IgD-negative memory B cell (primary cell): Measurements from ENCODE around the gene ETV6. TPM values are rescaled to one million over a fixed set of nuclear protein-coding genes. Genes with fewer than 3 reads are reported as not detected.

ENCODE experiments used
- H3K27ac Mint-ChIP-seq, 3 donors: one replicate each; pipeline ENCODE4 v1.8.0; 2020 to 2022; ENCODE audit warnings: mild to moderate bottlenecking in 3 of 3, mixed read lengths in 3 of 3, moderate library complexity in 1 of 3
- H3K27me3 Mint-ChIP-seq: one replicate; pipeline ENCODE4 v1.8.0; 2021; ENCODE audit warnings: mixed read lengths
- H3K36me3 Mint-ChIP-seq: one replicate; pipeline ENCODE4 v1.8.0; 2020; ENCODE audit warnings: mild to moderate bottlenecking, mixed read lengths
- H3K4me1 Mint-ChIP-seq, 3 donors: one replicate each; pipeline ENCODE4 v1.8.0; 2020 to 2022; ENCODE audit warnings: mixed read lengths in 3 of 3, mild to moderate bottlenecking in 1 of 3
- H3K4me3 Mint-ChIP-seq, 4 donors: one replicate each; pipeline ENCODE4 v1.8.0; 2020 to 2022; ENCODE audit warnings: mild to moderate bottlenecking in 4 of 4, mixed read lengths in 4 of 4, moderate library complexity in 3 of 4
- H3K9me3 Mint-ChIP-seq, 3 donors: one replicate each; pipeline ENCODE4 v1.8.0; 2020 to 2021; ENCODE audit warnings: mixed read lengths in 3 of 3, mild to moderate bottlenecking in 1 of 3
- polyA plus RNA-seq: library from polyadenylated mRNA; unstranded; fragments of 300-500 nt; fragmentation: Illumina TruSeq; gene quantifications from one replicate; pipeline ENCODE4 v1.2.3, GENCODE V29; 2021

ETV6 gene
- polyA plus RNA-seq, 1 donor from 2014 or later: 9.8 TPM

DNA sequence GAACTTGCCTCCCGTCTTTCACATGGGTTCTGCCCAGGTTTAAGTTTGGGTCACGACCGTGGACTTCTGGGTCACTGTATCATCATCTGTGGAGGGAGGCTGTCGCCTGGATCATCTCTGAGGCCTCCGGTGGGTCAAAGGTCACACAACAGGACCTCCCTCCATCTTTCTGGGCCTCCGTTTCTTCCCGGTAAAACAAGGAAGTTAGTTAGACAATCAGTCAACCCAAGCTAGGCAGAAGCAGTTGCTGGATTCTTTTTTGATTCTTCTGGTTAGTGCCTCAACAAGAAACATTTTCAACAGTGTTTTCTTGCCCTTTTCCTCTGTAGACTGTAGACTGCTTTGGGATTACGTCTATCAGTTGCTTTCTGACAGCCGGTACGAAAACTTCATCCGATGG lies 234.6 kb downstream of the ETV6 start:
- Mint-ChIP-seq H3K9me3 (no peaks in the 10 kb centered on the region), H3K27ac (no peak overlapping the region), H3K36me3 (peaks cover 21% of the 10 kb centered on the region), H3K27me3 (no peaks in the 10 kb centered on the region), H3K4me3 (no peak overlapping the region), H3K4me1 (peaks cover 5 to 36% (median 15%) of the 10 kb centered on the region in 3 donors)

DNA sequence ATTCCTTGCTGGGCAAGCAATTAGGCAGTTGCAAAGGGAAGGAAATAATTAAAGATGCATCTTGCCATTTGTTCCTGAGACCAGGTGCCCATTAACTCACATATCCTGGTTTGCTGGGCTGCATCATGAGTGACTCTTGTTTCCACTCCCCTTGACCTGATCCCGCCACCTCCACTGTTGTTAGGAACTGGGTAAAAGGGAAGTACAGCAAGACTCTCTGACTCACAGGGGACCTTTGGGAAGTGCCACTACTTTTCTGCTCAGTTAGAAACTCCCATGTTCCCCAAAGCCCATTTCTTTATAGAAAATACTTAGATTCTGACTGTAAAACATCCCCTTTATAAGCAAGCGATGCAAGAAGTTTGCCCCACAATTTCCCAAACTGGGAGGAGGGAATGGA lies 235.2 kb downstream of the ETV6 start:
- Mint-ChIP-seq H3K27ac (no peak overlapping the region), H3K36me3 (peaks cover 24% of the 10 kb centered on the region), H3K4me3 (no peak overlapping the region), H3K27me3 (no peaks in the 10 kb centered on the region), H3K9me3 (no peaks in the 10 kb centered on the region), H3K4me1 (peaks cover 10 to 40% (median 19%) of the 10 kb centered on the region in 3 donors)

DNA sequence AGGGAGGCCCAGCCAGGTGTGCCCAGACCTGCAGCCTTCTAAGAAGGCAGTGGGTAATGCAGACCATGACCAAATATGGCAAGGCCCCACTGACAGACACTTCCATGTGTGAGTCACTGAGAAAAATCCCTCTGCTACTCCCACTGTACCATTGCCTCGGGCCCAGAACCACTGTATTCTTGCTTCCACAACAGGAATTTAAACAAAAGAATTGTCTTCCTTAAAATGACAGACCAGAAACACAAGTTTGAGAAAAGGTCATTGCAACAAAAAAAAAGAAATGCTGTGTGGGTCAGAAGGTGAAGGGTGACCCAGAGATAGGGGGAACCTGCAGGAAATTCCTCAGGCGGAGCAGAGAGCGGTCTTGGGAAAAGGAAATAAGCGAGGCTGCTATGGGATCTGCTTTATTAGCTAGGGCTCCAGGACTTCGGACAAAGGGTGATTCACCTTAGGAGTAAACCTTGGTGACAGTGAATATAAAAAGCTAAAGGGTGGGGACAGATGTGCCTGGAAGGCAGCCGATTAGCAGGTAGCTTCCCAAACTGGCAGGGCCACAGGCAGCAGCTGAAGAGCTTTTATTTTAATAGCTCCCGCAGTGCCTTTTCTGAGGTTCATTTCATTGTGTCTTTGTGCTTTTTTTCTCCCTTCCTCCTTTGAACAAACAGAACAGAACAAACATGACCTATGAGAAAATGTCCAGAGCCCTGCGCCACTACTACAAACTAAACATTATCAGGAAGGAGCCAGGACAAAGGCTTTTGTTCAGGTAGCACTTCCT lies 236.0 kb downstream of the ETV6 start:
- Mint-ChIP-seq H3K9me3 (no peaks in the 10 kb centered on the region), H3K36me3 (peaks cover 23% of the 10 kb centered on the region)

DNA sequence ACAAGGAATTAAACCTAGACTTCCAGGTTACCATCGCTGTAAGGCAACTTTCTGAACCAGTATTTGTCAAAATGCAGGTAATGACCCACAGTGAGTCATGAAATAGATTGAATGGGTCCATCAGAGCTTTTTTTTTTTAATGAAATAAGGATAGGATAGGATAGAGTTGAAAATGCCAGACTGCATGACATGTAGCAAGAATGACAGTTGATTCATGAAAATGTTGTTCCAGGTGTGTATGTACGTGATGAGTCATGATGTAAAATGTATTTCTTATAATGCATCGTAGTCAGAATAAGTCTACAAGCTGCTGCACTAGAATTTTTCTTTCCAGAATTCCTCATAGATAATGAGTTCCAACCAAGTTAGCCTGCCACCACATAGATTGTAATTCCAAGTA lies 236.9 kb downstream of the ETV6 start:
- H3K27ac Mint-ChIP-seq: peak overlapping the region in 1 of 3 donors; percentile 0
- peaks cover 13 to 40% (median 26%) of the 10 kb centered on the region in 3 donors for H3K4me1 Mint-ChIP-seq
- H3K36me3 Mint-ChIP-seq: peaks cover 25% of the 10 kb centered on the region
- H3K4me3 Mint-ChIP-seq: no peak overlapping the region
- no peaks in the 10 kb centered on the region for H3K9me3 Mint-ChIP-seq
- H3K27me3 Mint-ChIP-seq: no peaks in the 10 kb centered on the region

More for the DNA sequence above, 236.0 kb downstream of the ETV6 start:
- Mint-ChIP-seq H3K4me1 (peaks cover 11 to 36% (median 21%) of the 10 kb centered on the region in 3 donors), H3K27me3 (no peaks in the 10 kb centered on the region), H3K4me3 (no peak overlapping the region), H3K27ac (no peak overlapping the region)

DNA sequence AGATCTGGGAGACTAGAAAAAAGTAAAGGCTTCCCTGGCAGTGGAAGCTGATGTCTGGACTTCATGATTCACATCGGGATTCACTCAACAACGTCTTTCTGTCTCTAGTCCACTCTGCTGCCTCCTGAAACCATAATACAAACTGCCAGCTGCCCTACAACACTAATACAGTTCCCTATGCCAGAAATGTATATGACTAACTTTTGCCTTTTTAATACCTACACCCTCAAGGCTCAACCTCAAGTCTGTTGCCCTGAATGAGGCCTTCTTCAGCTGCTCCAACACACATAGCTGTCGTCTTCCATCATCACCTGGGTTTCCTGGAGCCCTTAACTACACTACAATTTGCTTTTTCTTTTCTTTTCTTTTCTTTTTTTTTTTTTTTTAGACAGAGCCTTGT lies 238.6 kb downstream of the ETV6 start:
- Mint-ChIP-seq H3K4me1 (peaks cover 14 to 23% (median 16%) of the 10 kb centered on the region in 3 donors), H3K36me3 (peaks cover 29% of the 10 kb centered on the region), H3K27ac (peak overlapping the region in 2 of 3 donors; percentile 16 to 31), H3K27me3 (no peaks in the 10 kb centered on the region), H3K9me3 (no peaks in the 10 kb centered on the region), H3K4me3 (no peak overlapping the region)

DNA sequence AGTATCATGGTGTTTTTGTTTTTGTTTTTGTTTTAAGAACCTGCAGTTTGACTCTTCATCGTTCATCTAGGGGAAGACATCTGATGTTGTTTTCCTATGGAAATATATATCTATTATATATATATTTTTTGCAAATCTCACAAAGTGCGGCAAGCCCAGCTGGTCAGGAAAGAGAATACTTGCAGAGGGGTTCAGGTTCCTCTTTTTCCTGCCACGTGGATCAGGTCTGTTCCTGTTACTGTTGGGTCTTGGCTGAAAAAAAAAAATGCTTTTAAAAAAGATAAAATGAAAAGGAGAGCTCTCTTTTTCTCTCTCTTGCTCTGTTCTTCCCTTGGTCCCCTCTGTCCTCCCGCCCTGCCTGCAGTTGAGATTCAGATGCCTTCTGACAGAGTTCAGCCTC lies 241.9 kb downstream of the ETV6 start:
- Mint-ChIP-seq H3K36me3 (peaks cover 16% of the 10 kb centered on the region), H3K27ac (peak overlapping the region in 1 of 3 donors; percentile 93), H3K9me3 (no peaks in the 10 kb centered on the region), H3K4me1 (peaks cover 17 to 18% (median 18%) of the 10 kb centered on the region in 3 donors), H3K27me3 (no peaks in the 10 kb centered on the region), H3K4me3 (peak overlapping the region in 1 of 4 donors; percentile 67)

DNA sequence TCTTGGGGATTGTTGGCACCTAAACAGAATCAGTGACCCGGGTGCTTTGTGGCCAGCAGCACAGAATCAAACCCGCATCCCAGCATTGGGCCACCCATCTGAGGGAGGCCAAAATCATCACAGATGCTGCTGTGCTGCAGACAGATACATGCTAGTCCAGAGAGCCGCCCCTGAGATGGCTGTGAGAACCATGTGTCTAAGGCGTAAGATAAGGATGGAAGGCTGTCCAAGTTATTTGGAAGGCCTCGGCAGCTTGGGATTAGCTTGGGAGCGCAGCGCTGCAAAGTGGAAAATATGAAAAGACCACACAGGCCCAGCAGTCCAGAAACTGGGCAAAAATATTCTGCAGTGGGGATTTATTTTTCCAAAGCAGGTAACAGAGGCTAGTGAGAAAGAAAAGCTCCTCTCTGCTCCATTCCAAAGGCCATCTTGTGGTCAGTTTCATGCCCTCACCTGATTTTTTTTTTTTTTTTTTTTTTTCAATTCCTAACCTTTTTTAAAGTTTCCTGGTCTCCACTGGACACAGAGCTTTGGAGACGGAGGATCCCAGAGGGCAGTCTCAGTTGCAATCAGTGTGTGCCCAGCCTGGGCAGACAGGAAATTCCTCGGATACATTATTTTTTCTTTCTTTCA lies 242.4 kb downstream of the ETV6 start:
- Mint-ChIP-seq H3K4me1 (peaks cover 17 to 18% (median 18%) of the 10 kb centered on the region in 3 donors), H3K9me3 (no peaks in the 10 kb centered on the region), H3K4me3 (peak overlapping the region in 1 of 4 donors; percentile 67), H3K27ac (peak overlapping the region in 2 of 3 donors; percentile 16 to 93), H3K36me3 (peaks cover 16% of the 10 kb centered on the region), H3K27me3 (no peaks in the 10 kb centered on the region)

DNA sequence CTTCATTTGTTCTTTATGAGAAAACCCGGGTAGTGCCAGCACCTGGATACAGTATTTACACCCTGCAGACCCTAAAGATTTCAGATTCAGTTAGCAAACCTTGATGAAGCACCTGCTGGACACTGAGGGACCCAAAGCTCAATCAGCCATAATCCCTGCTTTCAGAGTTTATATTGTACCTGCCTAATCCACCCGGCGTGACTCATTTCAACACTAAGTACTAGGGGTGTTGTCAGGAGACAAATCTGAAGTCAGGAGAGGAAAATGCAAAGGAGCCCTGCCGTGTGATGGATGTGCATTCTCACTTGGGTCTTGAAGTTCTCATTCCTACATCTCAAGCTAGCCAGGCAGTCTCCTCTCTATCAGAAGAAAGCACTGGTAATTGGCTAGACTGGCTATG lies 244.5 kb downstream of the ETV6 start:
- no peak overlapping the region for H3K27ac Mint-ChIP-seq
- H3K36me3 Mint-ChIP-seq: peaks cover 16% of the 10 kb centered on the region
- no peak overlapping the region for H3K4me3 Mint-ChIP-seq
- H3K9me3 Mint-ChIP-seq: no peaks in the 10 kb centered on the region
- H3K4me1 Mint-ChIP-seq: peaks cover 16 to 19% (median 17%) of the 10 kb centered on the region in 3 donors
- no peaks in the 10 kb centered on the region for H3K27me3 Mint-ChIP-seq

DNA sequence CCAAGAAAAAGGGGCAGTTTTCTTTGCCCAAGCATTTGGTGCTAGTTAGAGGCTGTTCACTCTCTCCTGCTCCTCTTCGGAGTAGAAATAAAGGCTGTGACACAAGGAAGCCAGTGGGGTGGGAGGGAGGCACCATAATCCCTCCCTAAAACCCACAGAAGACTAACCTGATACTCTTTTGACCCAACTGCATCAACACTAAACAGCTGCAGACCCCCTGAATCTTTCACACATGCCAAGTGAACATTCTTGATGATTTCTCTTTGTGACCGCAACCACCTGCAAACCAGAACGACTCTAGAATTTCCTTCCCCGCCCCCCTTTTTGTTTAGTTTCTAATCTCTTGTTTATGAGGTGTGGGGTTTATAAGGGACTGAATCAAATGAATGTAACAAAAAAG lies 245.4 kb downstream of the ETV6 start:
- peaks cover 1% of the 10 kb centered on the region for H3K27me3 Mint-ChIP-seq
- no peak overlapping the region for H3K4me3 Mint-ChIP-seq
- H3K36me3 Mint-ChIP-seq: peaks cover 9% of the 10 kb centered on the region
- H3K4me1 Mint-ChIP-seq: peaks cover 9 to 14% (median 11%) of the 10 kb centered on the region in 3 donors
- no peak overlapping the region for H3K27ac Mint-ChIP-seq
- no peaks in the 10 kb centered on the region for H3K9me3 Mint-ChIP-seq

DNA sequence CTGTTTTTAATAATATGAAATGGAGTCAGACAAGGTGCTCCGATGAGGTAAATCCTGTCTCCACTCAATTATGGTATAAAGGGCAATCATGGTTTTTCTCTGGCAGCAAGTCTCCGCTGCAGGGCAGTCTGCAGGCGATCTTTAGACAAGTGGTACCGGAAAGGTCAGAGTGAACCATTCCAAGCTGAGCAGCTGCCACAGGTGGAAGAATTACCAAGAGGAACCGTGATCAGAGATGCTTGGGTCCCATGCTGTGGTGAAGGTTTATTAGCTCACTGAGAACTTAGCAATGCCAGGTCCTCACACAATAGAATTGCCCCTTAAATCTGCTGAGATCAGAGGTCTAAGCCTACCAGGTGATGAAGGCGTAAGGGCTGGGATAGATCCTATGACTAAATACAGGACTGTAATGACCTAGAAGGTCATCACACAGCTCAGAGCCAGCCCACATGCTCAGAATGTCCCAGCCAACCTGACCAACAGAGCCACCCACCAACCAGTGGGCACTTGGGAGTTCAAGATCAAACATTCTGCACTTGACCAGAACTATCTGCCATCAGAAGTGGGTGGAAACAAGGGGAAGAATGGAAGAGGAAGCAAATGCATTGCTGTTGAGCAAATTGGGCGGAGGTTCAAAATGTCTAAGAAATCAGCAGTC lies 246.1 kb downstream of the ETV6 start:
- H3K27me3 Mint-ChIP-seq: peaks cover 1% of the 10 kb centered on the region
- H3K9me3 Mint-ChIP-seq: no peaks in the 10 kb centered on the region
- H3K4me1 Mint-ChIP-seq: peaks cover 9 to 13% (median 11%) of the 10 kb centered on the region in 3 donors
- H3K4me3 Mint-ChIP-seq: no peak overlapping the region
- H3K27ac Mint-ChIP-seq: no peak overlapping the region
- peaks cover 9% of the 10 kb centered on the region for H3K36me3 Mint-ChIP-seq

DNA sequence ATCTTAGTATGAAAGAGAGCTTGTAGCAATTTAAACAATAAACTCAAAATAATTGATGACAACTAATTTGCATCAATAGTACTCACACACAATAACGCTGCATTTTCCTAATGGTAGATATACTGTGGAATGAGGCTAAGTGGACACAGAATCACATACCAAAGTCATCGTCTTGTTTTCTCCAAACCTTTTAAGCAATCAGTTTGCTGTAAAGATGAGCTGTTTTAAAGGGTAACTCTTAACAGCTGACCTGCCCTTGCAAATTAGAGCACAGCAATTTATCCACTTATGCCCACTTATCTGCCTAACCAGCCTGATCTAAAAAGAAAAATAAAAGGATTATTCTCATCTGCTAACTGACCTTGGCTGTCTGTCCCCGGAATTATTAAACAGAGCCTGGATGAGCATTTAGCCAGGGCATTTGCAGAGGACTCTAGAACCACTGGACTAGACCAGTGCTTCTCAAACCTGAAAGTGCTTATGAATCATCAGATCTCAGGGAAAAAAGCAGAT lies 247.0 kb downstream of the ETV6 start:
- peak overlapping the region in 1 of 3 donors; percentile 18 for H3K27ac Mint-ChIP-seq
- no peak overlapping the region for H3K4me3 Mint-ChIP-seq
- peaks cover 1% of the 10 kb centered on the region for H3K27me3 Mint-ChIP-seq
- H3K36me3 Mint-ChIP-seq: peaks cover 8% of the 10 kb centered on the region
- H3K9me3 Mint-ChIP-seq: no peaks in the 10 kb centered on the region
- peaks cover 5 to 7% (median 5%) of the 10 kb centered on the region in 3 donors for H3K4me1 Mint-ChIP-seq

DNA sequence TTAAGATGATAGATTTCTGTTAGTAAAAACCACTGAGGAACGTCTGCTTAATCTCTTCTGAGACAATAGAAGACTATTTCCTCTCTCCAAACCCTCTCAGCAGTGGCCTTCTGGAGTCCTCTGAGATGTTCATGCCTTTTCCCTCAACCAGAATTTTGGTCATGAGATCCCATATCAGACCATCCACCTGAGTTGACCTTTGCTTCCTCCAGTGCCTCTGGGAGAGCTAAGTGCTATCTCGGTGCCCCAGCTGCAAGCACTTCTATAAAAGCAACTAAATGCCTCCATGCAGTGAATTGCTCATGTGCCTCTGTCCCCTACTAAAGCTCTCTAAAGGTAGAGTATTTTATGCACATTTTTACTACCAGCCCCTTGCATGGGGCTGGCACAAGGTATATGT lies 248.4 kb downstream of the ETV6 start:
- Mint-ChIP-seq H3K4me3 (no peak overlapping the region), H3K4me1 (peaks cover 5 to 12% (median 10%) of the 10 kb centered on the region in 3 donors), H3K27me3 (peaks cover 1% of the 10 kb centered on the region), H3K36me3 (peaks cover 4% of the 10 kb centered on the region), H3K27ac (no peak overlapping the region), H3K9me3 (no peaks in the 10 kb centered on the region)

DNA sequence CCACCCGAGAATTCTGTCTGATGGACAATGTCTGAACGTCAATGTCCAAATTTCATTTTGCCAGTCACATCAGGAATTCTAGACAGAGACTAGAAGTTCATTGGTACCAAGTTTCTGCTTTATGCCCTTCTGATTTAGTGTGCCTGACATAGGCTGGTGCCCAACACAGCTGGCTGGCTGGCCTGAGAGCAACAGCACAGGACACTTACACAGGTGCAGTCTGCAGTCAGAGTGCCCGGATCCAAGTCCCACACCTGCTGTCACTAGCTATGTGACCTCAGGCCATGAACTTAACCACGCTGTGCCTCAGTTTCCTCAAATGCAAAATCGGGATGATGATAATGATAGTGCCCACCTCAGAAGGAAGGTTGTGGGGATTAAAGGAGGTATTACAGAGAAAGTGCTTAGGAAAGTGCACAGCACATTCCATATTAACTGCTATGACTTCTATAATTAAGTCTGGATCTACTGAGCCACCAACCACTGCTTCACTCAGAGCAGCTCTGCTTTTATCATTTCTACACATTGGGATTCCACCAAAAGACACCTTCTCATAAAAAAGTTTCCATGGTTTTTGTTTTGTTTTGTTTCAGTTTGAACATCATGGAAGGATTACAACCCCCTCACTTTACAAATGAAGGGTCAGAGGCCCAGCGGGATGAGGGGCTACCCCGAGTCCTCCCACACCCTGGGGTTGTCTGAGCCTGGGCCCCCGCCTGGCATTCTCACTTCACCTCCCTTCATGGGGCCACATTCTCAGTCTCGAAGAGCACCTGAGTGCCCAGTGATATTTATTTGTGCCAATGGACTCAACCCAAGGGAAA lies 252.4 kb downstream of the ETV6 start:
- no peak overlapping the region for H3K27ac Mint-ChIP-seq
- H3K4me1 Mint-ChIP-seq: peaks cover 2 to 9% (median 7%) of the 10 kb centered on the region in 3 donors
- peaks cover 1% of the 10 kb centered on the region for H3K27me3 Mint-ChIP-seq
- peaks cover 4% of the 10 kb centered on the region for H3K36me3 Mint-ChIP-seq
- H3K9me3 Mint-ChIP-seq: peaks cover 4 to 6% (median 5%) of the 10 kb centered on the region in 3 donors
- H3K4me3 Mint-ChIP-seq: no peak overlapping the region

DNA sequence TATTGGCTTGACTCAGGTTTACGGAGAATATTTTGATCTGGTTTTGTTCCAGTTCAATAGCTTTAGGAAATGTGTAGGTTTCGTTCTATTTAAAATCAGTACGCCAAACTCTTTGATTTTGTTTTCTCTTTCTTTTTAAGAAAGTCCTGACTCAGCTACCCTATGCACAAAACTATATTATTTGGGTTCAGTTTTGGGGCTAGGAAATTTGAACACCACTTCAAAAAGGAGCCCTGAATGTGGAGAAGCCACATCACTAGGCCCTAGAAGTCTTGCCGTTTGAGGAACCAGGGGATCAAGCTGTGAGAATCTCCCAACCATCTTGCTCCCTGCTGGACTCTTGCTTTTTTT lies 253.0 kb downstream of the ETV6 start:
- Mint-ChIP-seq H3K27me3 (peaks cover 1% of the 10 kb centered on the region), H3K36me3 (peaks cover under 1% of the 10 kb centered on the region), H3K27ac (no peak overlapping the region), H3K9me3 (peaks cover 4 to 7% (median 6%) of the 10 kb centered on the region in 3 donors), H3K4me3 (peak overlapping the region in 1 of 4 donors; percentile 6), H3K4me1 (peaks cover 2 to 7% (median 6%) of the 10 kb centered on the region in 3 donors)
